CD1c-positive myeloid dendritic cell (primary cell): ENCODE data around the gene PCGF2.

Source experiments
- DNase-seq: peaks from one replicate; pipeline ENCODE4 v3.0.0-alpha.2; 2016; ENCODE audit errors: extremely low spot score

Gene PCGF2

GRCh38 chr17:38751144-38751807 lies 3.1 kb upstream of the PCGF2 start:
- DNase-seq, result no peak

GRCh38 chr17:38750312-38751121 lies 2.4 kb upstream of the PCGF2 start:
- no peak for DNase-seq

- DNase-seq, result no peak
These were observed 1.8 kb upstream of the PCGF2 start for GRCh38 chr17:38750044-38750311.

GRCh38 chr17:38749223-38750043 lies 1.3 kb upstream of the PCGF2 start:
- peak; percentile 73 for DNase-seq

- DNase-seq, result no peak
These were observed 721 bp upstream of the PCGF2 start for GRCh38 chr17:38748892-38749222.

GRCh38 chr17:38747463-38748148 lies 530 bp downstream of the PCGF2 start:
- no peak for DNase-seq

- peak; percentile 30 for DNase-seq
These were observed 1.2 kb downstream of the PCGF2 start for GRCh38 chr17:38746849-38747462.

GRCh38 chr17:38746004-38746848 lies 1.9 kb downstream of the PCGF2 start:
- DNase-seq, result no peak

- DNase-seq, result no peak
These were observed 2.6 kb downstream of the PCGF2 start for GRCh38 chr17:38745545-38745944.

GRCh38 chr17:38743556-38744171 lies 4.5 kb downstream of the PCGF2 start:
- no peak for DNase-seq

GRCh38 chr17:38742411-38743308 lies 5.5 kb downstream of the PCGF2 start:
- peak; percentile 29 for DNase-seq

- DNase-seq, result no peak
These were observed 6.2 kb downstream of the PCGF2 start for GRCh38 chr17:38741921-38742410.

GRCh38 chr17:38741461-38741860 lies 6.7 kb downstream of the PCGF2 start:
- DNase-seq, result no peak

GRCh38 chr17:38740806-38741205 lies 7.3 kb downstream of the PCGF2 start:
- DNase-seq, result no peak

- DNase-seq, result no peak
These were observed 8.1 kb downstream of the PCGF2 start for GRCh38 chr17:38740044-38740443.

- no peak for DNase-seq
These were observed 8.8 kb downstream of the PCGF2 start for GRCh38 chr17:38739305-38739704.

GRCh38 chr17:38738686-38739085 lies 9.4 kb downstream of the PCGF2 start:
- DNase-seq, result no peak

GRCh38 chr17:38738007-38738662 lies 10.0 kb downstream of the PCGF2 start:
- no peak for DNase-seq
